Mucosa of stomach (tissue), 1 donor: ENCODE data around the gene IRF7.

Experiments used
- H3K27me3 ChIP-seq: one replicate; pipeline ENCODE4 v1.7.0; 2013; ENCODE audit warnings: mild to moderate bottlenecking, low read length; ENCODE audit not compliant: control insufficient read depth, insufficient read depth
- H3K36me3 ChIP-seq: one replicate; pipeline ENCODE4 v1.7.0; 2013; ENCODE audit warnings: low read length; ENCODE audit not compliant: control insufficient read depth, insufficient read depth
- H3K4me1 ChIP-seq: one replicate; pipeline ENCODE4 v1.7.0; 2013; ENCODE audit warnings: mild to moderate bottlenecking, low read length; ENCODE audit not compliant: control insufficient read depth, insufficient read depth
- H3K4me3 ChIP-seq: one replicate; pipeline ENCODE4 v1.7.0; 2013; ENCODE audit warnings: low read length
- H3K9ac ChIP-seq: one replicate; pipeline ENCODE4 v1.7.0; 2013; ENCODE audit warnings: mild to moderate bottlenecking, low read length, moderate library complexity
- H3K9me3 ChIP-seq: one replicate; pipeline ENCODE4 v1.7.0; 2013; ENCODE audit warnings: mild to moderate bottlenecking, low read length, moderate library complexity; ENCODE audit not compliant: control insufficient read depth
- donor health status: Pancreatic carcinoma.

IRF7 gene

DNA sequence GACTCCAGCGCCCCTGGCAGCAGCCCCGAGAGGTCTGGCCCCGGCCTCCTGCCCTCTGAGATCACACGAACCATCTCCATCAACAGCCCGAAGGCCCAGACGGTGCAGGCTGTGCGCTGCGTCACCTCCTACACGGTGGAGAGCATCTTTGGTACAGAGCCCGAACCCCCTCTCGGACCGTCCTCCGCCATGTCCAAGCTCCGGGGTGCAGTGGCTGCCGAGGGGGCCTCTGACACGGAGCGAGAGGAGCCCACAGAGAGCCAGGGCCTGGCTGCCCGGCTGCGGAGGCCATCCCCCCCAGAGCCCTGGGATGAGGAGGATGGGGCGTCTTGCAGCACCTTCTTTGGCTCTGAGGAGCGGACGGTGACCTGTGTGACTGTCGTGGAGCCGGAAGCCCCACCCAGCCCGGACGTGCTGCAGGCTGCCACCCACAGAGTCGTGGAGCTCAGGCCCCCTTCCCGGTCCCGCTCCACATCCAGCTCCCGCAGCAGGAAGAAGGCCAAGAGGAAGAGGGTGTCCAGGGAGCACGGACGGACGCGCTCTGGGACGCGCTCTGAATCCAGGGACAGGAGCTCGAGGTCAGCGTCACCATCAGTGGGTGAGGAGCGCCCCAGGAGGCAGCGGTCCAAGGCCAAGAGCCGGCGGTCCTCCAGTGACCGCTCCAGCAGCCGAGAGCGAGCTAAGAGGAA, 7.6 kb downstream of the IRF7 start:
- H3K27me3 ChIP-seq, result no peaks in the 10 kb centered on the region
- H3K4me1 ChIP-seq, result peaks cover 16% of the 10 kb centered on the region
- H3K4me3 ChIP-seq, result no peak overlapping the region
- no peaks in the 10 kb centered on the region for H3K9me3 ChIP-seq
- H3K36me3 ChIP-seq, result peaks cover 27% of the 10 kb centered on the region
- H3K9ac ChIP-seq, result no peak overlapping the region

DNA sequence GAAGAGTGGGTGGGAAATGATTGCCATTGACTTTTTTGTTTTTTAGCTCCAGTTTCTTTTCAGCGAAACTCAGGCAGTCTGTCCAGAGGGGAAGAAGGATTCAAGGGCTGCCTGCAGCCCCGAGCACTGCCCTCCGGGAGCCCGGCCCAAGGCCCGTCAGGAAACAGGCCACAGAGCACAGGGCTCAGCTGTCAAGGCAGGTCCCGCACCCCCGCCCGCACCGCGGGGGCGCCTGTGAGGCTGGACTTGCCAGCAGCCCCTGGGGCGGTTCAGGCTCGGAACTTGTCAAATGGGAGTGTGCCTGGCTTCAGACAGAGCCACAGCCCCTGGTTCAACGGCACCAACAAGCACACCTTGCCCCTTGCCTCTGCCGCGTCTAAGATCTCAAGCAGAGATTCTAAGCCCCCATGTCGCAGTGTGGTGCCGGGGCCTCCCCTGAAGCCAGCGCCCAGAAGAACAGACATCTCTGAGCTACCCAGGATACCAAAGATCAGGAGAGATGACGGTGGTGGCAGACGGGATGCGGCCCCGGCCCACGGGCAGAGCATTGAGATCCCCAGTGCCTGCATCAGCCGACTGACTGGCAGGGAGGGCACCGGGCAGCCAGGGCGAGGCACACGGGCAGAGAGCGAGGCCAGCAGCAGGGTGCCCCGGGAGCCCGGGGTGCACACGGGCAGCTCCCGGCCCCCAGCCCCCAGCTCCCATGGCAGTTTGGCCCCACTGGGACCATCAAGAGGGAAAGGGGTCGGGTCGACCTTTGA, 8.6 kb downstream of the IRF7 start:
- no peak overlapping the region for H3K9ac ChIP-seq
- peaks cover 7% of the 10 kb centered on the region for H3K4me1 ChIP-seq
- no peak overlapping the region for H3K4me3 ChIP-seq
- H3K36me3 ChIP-seq, result peaks cover 20% of the 10 kb centered on the region
- H3K9me3 ChIP-seq, result no peaks in the 10 kb centered on the region
- H3K27me3 ChIP-seq, result no peaks in the 10 kb centered on the region

DNA sequence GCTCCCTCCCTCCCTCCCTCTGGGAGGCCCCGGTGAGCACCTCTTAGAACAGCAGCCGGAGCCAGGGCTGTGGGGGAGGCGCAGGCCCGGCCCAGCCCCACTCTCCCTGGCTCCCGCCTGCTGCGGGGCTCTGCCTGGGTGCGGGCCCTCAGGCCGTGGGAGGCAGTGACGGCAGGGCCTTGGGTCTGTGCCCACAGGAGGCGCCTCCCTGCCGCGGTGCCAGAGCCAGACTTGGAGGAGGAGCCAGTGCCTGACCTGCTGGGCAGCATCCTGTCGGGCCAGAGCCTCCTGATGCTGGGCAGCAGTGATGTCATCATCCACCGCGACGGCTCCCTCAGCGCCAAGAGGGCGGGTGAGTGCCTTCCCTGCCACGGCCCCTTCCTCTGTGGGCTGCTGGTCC, 9.5 kb downstream of the IRF7 start:
- no peaks in the 10 kb centered on the region for H3K27me3 ChIP-seq
- no peak overlapping the region for H3K9ac ChIP-seq
- H3K4me3 ChIP-seq, result no peak overlapping the region
- H3K36me3 ChIP-seq, result peaks cover 20% of the 10 kb centered on the region
- peaks cover 3% of the 10 kb centered on the region for H3K4me1 ChIP-seq
- H3K9me3 ChIP-seq, result no peaks in the 10 kb centered on the region

DNA sequence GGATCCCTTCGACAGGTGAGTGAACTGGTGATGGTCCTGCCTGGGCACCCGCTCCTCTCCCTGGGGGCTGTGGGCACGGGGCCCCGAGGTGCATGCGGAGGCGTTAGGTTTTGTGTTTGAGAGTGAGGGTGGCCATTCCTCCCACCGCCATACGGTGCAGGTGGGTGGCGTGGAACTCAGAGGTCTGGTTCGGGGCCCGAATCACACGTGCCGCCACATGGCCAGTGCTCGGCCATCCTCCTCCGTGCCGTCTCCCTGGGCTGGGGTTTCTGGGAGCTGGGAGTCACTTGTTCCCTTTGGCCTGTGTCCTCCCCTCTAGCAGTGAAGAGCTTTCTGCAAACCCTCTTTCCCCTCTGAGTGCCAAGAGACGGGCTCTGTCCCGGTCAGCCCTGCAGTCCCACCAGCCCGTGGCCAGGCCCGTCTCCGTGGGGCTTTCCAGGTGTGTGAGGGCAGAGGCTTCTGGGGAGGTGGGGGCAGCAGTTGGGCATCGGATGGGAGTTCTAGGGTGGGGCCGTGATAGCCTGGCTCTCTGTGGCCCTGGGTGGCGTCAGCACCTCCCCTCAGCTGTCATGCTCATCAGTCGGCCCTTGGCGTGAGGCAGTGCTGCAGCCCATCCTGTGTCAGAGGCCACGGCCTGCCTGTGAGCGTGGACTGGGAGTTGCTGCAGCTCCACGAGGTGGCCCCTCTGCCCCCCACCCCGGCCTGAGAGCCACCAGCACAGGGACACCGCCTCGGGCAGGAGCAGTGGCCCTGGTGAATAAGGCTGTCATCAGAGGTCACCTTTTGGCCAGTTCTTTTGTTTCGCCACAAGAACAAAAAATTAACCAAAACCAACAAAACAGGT, 10.2 kb downstream of the IRF7 start:
- Histone ChIP-seq H3K9ac (no peak overlapping the region), H3K9me3 (no peaks in the 10 kb centered on the region), H3K27me3 (no peaks in the 10 kb centered on the region), H3K36me3 (peaks cover 15% of the 10 kb centered on the region), H3K4me1 (peaks cover 3% of the 10 kb centered on the region), H3K4me3 (no peak overlapping the region)

DNA sequence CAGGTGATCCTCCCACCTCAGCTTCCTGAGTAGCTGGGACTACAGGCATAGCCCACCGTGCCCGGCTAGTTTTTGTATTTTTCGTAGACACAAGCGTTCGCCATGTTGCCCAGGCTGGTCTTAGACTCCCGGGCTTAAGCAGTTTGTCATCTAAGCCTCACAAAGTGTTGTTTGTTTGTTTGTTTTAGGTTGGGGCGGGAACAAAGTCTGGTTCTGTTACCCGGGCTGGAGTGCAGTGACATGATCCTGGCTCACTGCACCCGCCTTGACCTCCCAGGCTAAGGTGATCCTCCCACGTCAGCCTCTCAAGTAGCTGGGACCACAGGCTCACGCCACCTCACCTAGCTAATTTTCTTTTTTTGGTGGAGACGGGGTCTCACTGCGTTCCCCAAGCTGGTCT, 12.6 kb downstream of the IRF7 start:
- Histone ChIP-seq H3K9me3 (no peaks in the 10 kb centered on the region), H3K27me3 (no peaks in the 10 kb centered on the region), H3K4me3 (no peak overlapping the region), H3K9ac (no peak overlapping the region), H3K4me1 (peaks cover 3% of the 10 kb centered on the region), H3K36me3 (peaks cover 14% of the 10 kb centered on the region)

DNA sequence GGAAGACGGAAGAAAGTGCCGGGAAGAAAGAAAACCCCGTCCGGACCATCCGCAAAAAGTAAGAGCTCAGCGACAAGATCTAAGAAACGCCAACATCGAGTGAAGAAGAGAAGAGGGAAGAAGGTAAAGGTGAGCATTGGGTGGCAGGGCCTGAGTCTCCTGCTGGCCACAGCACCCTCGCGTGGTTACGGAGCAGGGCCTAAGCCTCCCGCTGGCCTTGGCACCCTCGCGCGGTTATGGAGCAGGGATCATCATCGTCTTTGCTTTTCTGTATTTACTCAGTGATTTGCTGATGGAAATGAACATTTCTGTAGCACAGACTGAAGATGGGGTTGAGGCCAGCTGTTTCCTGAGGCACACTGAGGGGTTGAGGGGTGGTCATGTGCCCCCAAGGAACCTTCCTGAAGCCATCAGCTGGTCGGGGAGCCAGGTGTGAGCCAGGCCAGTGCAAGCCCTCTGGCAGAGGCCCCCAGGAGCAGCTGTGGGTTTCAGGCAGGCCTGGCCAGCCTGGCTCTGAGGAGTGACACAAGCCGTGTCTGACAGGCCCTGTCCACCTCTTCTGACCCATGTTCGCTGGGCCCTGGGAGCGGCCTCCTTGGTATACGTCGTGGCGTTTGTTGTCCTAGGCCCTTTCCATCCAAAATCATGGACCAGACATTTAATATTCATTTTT, 14.0 kb downstream of the IRF7 start:
- Histone ChIP-seq H3K9ac (no peak overlapping the region), H3K36me3 (peaks cover 18% of the 10 kb centered on the region), H3K4me3 (no peak overlapping the region), H3K27me3 (no peaks in the 10 kb centered on the region), H3K9me3 (no peaks in the 10 kb centered on the region), H3K4me1 (peaks cover 3% of the 10 kb centered on the region)

DNA sequence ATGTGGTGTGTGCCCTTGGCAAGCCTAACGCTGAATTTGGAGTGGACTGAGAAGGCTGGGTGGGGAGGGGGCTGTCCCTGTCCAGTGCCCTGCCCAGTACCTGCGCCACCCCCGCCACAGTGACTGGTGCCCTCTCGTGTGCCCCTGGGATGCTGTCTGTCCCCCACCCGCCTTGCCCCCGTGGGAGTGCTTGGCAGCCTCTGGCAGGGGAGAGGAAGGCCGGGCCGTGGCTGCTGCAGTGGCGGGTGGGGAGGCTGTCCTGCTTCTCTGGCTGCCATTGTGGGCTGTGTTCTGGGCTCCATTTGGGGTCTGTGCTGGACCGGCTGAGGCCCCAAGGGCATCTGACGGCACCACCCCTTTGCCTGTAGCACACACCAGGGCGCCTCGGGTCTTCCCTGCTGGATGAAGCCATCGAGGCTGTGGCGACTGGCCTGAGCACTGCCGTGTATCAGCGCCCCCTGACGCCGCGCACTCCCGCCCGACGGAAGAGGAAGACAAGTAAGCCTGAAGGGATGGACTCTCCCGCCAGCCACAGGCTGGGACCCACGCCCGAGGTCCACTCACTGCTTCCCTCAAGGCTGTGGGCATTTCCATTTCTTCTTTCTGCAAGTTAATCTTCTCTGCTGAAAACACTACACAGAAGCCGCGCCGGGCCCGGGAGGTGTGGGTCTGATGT, 17.6 kb downstream of the IRF7 start:
- H3K27me3 ChIP-seq, result no peaks in the 10 kb centered on the region
- no peak overlapping the region for H3K4me3 ChIP-seq
- peaks cover 11% of the 10 kb centered on the region for H3K36me3 ChIP-seq
- no peaks in the 10 kb centered on the region for H3K9me3 ChIP-seq
- no peaks in the 10 kb centered on the region for H3K4me1 ChIP-seq
- no peak overlapping the region for H3K9ac ChIP-seq

DNA sequence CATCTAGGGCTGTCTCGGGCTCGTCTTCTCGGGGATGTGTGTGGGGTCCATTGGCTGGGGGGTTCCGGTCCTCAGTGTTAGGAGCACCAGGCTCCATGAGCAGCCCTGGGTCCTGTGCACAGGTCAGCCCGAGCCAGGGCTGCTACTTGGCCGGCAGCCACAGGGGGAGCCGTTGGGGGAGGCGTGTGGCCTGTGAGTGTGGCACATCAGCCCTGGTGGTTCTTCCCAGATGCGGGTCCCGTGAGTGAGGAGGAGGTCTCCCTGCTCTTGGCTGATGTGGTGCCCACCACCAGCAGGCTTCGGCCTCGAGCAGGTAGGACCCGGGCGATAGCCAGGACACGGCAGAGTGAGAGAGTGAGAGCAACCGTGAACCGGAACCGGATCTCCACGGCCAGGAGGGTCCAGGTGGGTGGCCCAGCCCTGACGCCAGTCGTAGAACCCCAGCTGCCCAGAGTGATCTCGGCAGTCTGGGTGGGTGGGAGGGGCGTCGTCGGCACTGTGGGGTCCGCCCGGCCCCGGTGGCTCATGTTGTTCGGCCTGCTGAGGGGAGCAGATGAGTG, 18.5 kb downstream of the IRF7 start:
- H3K36me3 ChIP-seq, result peaks cover 11% of the 10 kb centered on the region
- no peaks in the 10 kb centered on the region for H3K9me3 ChIP-seq
- H3K9ac ChIP-seq, result no peak overlapping the region
- no peaks in the 10 kb centered on the region for H3K27me3 ChIP-seq
- H3K4me1 ChIP-seq, result no peaks in the 10 kb centered on the region
- no peak overlapping the region for H3K4me3 ChIP-seq

DNA sequence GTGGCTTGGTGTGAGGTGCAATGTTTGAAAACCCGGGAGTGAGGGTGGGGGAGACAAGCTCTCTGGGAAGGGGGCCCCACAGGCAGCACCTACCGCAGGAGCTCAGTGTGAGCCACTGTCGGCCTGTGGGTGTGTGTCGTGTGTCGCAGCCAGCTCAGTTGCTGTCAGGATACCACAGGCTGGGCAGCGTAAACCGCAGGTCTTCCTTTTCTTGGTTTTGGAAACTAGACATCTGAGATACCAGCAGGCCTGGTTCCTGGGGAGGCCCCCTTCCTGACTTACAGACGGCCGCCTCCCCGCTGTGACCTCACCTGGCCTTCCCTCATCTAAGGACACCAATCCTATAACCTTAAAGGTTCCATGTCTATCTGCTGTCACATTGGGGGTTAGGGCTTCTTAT, 19.4 kb downstream of the IRF7 start:
- H3K4me3 ChIP-seq, result no peak overlapping the region
- H3K9me3 ChIP-seq, result no peaks in the 10 kb centered on the region
- H3K27me3 ChIP-seq, result no peaks in the 10 kb centered on the region
- H3K36me3 ChIP-seq, result peaks cover 11% of the 10 kb centered on the region
- H3K9ac ChIP-seq, result no peak overlapping the region
- H3K4me1 ChIP-seq, result no peaks in the 10 kb centered on the region

DNA sequence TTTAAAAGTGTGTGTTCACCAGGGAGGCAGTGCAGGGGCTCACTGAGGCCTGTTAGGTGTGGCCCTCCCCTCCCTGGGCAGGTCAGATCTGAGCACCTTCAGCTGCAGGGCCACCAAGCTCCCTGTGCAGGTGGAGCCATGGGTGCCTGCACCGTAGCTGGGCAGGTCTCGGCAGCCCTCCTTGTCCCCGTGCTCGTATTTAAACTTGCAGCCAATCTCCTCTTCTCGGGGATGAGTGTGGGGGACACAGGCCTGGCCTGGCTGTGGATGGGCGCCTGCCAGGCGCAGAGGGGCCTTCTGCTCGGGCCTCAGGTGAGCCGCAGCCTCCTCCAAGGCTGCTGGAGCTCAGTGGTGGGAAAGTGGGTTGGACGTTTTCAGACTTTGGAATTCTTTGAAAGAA, 20.4 kb downstream of the IRF7 start:
- Histone ChIP-seq H3K36me3 (peaks cover 11% of the 10 kb centered on the region), H3K4me3 (no peak overlapping the region), H3K4me1 (no peaks in the 10 kb centered on the region), H3K9ac (no peak overlapping the region), H3K9me3 (no peaks in the 10 kb centered on the region), H3K27me3 (no peaks in the 10 kb centered on the region)

DNA sequence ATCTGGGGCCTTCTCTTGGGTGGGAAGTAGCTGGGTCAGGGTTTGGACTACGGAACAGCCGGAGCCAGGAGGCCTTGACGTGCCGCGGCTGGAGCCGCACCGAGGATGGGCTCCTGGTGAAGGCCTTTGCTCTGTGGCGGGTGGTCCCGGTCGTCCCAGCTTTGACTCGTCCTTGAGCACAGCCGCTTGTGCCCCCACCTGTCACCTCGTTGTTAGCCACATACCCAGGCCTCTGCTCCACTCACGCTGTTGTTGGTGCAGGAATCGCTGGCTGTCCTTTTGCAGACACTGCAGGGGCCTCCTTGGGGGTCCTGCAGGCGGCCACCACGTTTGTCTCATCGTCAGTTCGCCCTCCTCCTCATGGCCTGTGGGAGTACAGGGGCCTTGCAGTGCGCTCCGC, 22.4 kb downstream of the IRF7 start:
- no peaks in the 10 kb centered on the region for H3K4me1 ChIP-seq
- H3K36me3 ChIP-seq, result peaks cover 4% of the 10 kb centered on the region
- no peak overlapping the region for H3K9ac ChIP-seq
- H3K4me3 ChIP-seq, result no peak overlapping the region
- no peaks in the 10 kb centered on the region for H3K9me3 ChIP-seq
- no peaks in the 10 kb centered on the region for H3K27me3 ChIP-seq
